Measurements from ENCODE around the gene LAGE3. TPM values are rescaled to one million over a fixed set of nuclear protein-coding genes. Genes with fewer than 3 reads are reported as not detected.
A peak's percentile ranks its signal among the peaks of the same experiment; 100 is the strongest.

Gene LAGE3
- polyA plus RNA-seq, 1 donor (not counting 4 experiments of a cell fraction or from before 2014, with no cell fraction given), result 9.3 TPM

DNA sequence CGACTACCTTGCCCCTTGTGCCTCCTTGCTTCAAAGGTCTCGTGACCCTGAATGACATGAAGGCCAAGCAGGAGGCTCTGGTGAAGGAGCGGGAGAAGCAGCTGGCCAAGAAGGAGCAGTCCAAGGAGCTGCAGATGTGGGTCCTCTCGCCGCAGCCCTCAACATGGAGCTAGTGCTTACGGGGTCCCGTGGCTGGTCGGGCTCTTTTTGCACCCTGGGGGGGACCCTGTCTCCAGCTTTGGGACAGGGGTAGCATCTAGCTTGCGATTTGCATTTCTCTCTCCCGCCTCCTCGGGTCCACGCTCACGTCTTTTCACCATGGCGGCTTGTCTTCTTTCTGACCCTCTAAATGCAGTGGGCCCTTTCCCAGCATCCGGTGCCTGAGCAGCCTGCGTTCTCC, 33.3 kb downstream of the LAGE3 start:
- dilution Hi-C loops (cut with MboI; ENCODE audit: extremely low pct_ligation_motif_present, low sequenced_read_pairs), result no loop called here
- no peak overlapping the region for H3K4me2 ChIP-seq (ENCODE audit: control insufficient read depth, extremely low read depth, insufficient read depth, low read depth, low read length)
- no peak overlapping the region for H3K4me3 ChIP-seq (ENCODE audit: control insufficient read depth in 2 of 3, extremely low read depth in 1 of 3, insufficient read depth in 2 of 3, low read depth in 1 of 3, low read length in 3 of 3)
- DNase-seq (ENCODE audit: low read depth, low spot score) (no peak), FAIRE-seq (no peak)
- peaks cover 11% of the 10 kb centered on the region for H3K4me1 ChIP-seq (ENCODE audit: control insufficient read depth, extremely low read depth, insufficient read depth, low read length)
- H3K79me2 ChIP-seq (ENCODE audit: control insufficient read depth, insufficient read depth, low read length), result peaks cover 2% of the 10 kb centered on the region
- H3K36me3 ChIP-seq (ENCODE audit: control insufficient read depth in 2 of 2, extremely low read depth in 1 of 2, insufficient read depth in 2 of 2, low read length in 2 of 2), result peaks cover 0 to 10% of the 10 kb centered on the region in 2 experiments
- no peak overlapping the region for H2AFZ ChIP-seq (ENCODE audit: control insufficient read depth, low read length)
- H3K27ac ChIP-seq (ENCODE audit: control insufficient read depth, insufficient read depth, low read length), result no peak overlapping the region
- no peaks in the 10 kb centered on the region for H4K20me1 ChIP-seq (ENCODE audit: control insufficient read depth, extremely low read depth, insufficient read depth, low read length)
- no peak overlapping the region for H3K9ac ChIP-seq (ENCODE audit: control insufficient read depth, extremely low read depth, insufficient read depth, low read length)
- no peaks in the 10 kb centered on the region for H3K9me1 ChIP-seq (ENCODE audit: control insufficient read depth, extremely low read depth, insufficient read depth, low read length)
- TF ChIP-seq, protein P1, sequence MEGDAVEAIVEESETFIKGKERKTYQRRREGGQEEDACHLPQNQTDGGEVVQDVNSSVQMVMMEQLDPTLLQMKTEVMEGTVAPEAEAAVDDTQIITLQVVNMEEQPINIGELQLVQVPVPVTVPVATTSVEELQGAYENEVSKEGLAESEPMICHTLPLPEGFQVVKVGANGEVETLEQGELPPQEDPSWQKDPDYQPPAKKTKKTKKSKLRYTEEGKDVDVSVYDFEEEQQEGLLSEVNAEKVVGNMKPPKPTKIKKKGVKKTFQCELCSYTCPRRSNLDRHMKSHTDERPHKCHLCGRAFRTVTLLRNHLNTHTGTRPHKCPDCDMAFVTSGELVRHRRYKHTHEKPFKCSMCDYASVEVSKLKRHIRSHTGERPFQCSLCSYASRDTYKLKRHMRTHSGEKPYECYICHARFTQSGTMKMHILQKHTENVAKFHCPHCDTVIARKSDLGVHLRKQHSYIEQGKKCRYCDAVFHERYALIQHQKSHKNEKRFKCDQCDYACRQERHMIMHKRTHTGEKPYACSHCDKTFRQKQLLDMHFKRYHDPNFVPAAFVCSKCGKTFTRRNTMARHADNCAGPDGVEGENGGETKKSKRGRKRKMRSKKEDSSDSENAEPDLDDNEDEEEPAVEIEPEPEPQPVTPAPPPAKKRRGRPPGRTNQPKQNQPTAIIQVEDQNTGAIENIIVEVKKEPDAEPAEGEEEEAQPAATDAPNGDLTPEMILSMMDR (optimal IDR thresholded peaks at IDR 0.05 in 1 of 3, IDR thresholded peaks at IDR 0.05 in 1 of 3, conservative IDR thresholded peaks at IDR 0.05 in 1 of 3; ENCODE audit: extremely low read depth in 1 of 3, insufficient read depth in 2 of 3, low read length in 3 of 3), result no peak
- TF ChIP-seq EZH2 (IDR thresholded peaks at IDR 0.05; ENCODE audit: low read length), result no peak
- no peaks in the 10 kb centered on the region for H3K27me3 ChIP-seq (ENCODE audit: control insufficient read depth, extremely low read depth, insufficient read depth, low read length)
- H3K9me3 ChIP-seq (ENCODE audit: control insufficient read depth, low read depth, low read length), result no peaks in the 10 kb centered on the region

DNA sequence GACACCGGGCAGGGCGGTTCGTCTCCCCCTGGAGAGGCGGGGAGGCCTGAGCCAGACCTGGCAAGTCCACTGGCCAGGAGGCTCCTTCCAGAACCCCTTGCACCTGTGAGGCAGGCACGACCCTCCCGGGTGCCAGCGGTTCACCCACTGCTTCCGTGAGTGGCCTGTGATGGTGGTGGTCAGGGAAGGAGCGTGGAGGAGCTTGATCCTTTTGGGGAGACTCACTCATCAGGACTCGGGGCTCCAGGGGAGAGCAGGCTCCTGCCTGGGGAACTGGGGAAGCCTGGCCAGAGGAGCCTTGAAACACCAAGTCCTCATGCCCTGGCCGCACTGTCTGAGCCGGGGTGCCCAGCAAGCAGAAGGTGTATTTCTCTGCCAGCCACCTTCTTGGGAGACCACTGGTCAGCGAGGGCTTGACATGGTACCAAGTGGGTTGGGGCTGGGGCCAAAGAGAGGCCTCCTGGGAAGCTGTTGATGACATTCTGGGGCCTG, 34.3 kb downstream of the LAGE3 start:
- Histone ChIP-seq H2AFZ (ENCODE audit: control insufficient read depth, low read length) (no peak overlapping the region), H3K4me3 (ENCODE audit: control insufficient read depth in 2 of 3, extremely low read depth in 1 of 3, insufficient read depth in 2 of 3, low read depth in 1 of 3, low read length in 3 of 3) (peak overlapping the region; percentile 48 to 54 (median 49)), H3K9me3 (ENCODE audit: control insufficient read depth, low read depth, low read length) (no peaks in the 10 kb centered on the region), H3K4me2 (ENCODE audit: control insufficient read depth, extremely low read depth, insufficient read depth, low read depth, low read length) (peak overlapping the region; percentile 71), H3K9me1 (ENCODE audit: control insufficient read depth, extremely low read depth, insufficient read depth, low read length) (no peaks in the 10 kb centered on the region), H3K27ac (ENCODE audit: control insufficient read depth, insufficient read depth, low read length) (no peak overlapping the region), H3K79me2 (ENCODE audit: control insufficient read depth, insufficient read depth, low read length) (peaks cover 2% of the 10 kb centered on the region), H3K36me3 (ENCODE audit: control insufficient read depth in 2 of 2, extremely low read depth in 1 of 2, insufficient read depth in 2 of 2, low read length in 2 of 2) (peaks cover 0 to 9% of the 10 kb centered on the region in 2 experiments), H3K4me1 (ENCODE audit: control insufficient read depth, extremely low read depth, insufficient read depth, low read length) (peaks cover 11% of the 10 kb centered on the region), H3K9ac (ENCODE audit: control insufficient read depth, extremely low read depth, insufficient read depth, low read length) (peak overlapping the region; percentile 54), H4K20me1 (ENCODE audit: control insufficient read depth, extremely low read depth, insufficient read depth, low read length) (no peaks in the 10 kb centered on the region), H3K27me3 (ENCODE audit: control insufficient read depth, extremely low read depth, insufficient read depth, low read length) (no peaks in the 10 kb centered on the region)
- FAIRE-seq (no peak), DNase-seq (ENCODE audit: low read depth, low spot score) (no peak)
- no peak for TF ChIP-seq EZH2 (IDR thresholded peaks at IDR 0.05; ENCODE audit: low read length)
- TF ChIP-seq, protein P1 (optimal IDR thresholded peaks at IDR 0.05 in 1 of 3, IDR thresholded peaks at IDR 0.05 in 1 of 3, conservative IDR thresholded peaks at IDR 0.05 in 1 of 3; ENCODE audit: extremely low read depth in 1 of 3, insufficient read depth in 2 of 3, low read length in 3 of 3), result no peak
- dilution Hi-C loops (cut with MboI; ENCODE audit: extremely low pct_ligation_motif_present, low sequenced_read_pairs), result no loop called here
